Stimulated activated CD4-positive, alpha-beta T cell treated with anti-CD3 and anti-CD28 coated beads, Interleukin-12 subunit alpha, Interleukin-12 subunit beta, amount 100 ng/mL, for 4 hours (primary cell): Measurements from ENCODE around the gene PARP6.

Experiments
- DNase-seq: peaks from one replicate; pipeline ENCODE4 v3.0.0-alpha.2; 2020

The PARP6 gene, protein sequence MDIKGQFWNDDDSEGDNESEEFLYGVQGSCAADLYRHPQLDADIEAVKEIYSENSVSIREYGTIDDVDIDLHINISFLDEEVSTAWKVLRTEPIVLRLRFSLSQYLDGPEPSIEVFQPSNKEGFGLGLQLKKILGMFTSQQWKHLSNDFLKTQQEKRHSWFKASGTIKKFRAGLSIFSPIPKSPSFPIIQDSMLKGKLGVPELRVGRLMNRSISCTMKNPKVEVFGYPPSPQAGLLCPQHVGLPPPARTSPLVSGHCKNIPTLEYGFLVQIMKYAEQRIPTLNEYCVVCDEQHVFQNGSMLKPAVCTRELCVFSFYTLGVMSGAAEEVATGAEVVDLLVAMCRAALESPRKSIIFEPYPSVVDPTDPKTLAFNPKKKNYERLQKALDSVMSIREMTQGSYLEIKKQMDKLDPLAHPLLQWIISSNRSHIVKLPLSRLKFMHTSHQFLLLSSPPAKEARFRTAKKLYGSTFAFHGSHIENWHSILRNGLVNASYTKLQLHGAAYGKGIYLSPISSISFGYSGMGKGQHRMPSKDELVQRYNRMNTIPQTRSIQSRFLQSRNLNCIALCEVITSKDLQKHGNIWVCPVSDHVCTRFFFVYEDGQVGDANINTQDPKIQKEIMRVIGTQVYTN

GRCh38 chr15:72272213-72272996 is at the start of gene PARP6:
Gene PARP6, minus strand, starts transcription at chr15:72272554. Its CDS starts 5,077 bp downstream, at chr15:72267477.
- DNase-seq = peak; percentile 97

- DNase-seq = peak; percentile 63
These were observed 47.8 kb upstream of the PARP6 start, which contains the start of gene CELF6 for GRCh38 chr15:72319985-72320671. Gene CELF6, minus strand, starts transcription at chr15:72320157. Its CDS starts 283 bp downstream, at chr15:72319874.

DNA sequence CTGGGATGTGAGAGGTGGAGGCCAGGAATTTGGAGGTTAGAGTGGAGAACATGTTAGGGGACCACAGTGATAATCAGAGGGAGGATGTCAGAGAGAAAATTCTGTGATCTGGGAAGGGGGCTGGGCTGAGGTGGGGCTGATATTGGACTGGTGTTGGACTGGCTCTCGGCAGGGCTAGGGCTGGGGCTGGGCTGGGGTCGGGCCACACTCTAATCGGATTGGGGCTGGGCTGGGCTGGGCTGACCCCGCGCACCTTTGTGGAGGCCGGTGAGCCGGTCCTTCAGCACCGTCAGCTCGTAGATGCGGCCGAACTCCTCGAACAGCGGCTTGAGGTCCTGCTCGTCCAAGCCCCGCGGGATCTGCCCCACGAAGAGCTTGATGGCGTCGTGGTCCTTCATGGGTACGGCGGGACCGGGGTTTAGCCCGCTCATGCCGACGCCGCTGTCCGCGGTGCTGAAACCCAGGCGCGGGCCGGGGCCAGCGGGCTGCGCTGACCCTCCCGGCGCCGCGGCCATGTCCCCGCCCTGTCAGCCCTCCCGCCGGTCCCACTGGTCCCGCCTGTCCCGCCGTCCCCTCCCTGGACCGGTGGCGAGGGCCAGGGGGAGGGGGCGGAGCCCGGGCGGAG is 47.1 kb upstream of the PARP6 start:
- peak; percentile 45 for DNase-seq

DNA sequence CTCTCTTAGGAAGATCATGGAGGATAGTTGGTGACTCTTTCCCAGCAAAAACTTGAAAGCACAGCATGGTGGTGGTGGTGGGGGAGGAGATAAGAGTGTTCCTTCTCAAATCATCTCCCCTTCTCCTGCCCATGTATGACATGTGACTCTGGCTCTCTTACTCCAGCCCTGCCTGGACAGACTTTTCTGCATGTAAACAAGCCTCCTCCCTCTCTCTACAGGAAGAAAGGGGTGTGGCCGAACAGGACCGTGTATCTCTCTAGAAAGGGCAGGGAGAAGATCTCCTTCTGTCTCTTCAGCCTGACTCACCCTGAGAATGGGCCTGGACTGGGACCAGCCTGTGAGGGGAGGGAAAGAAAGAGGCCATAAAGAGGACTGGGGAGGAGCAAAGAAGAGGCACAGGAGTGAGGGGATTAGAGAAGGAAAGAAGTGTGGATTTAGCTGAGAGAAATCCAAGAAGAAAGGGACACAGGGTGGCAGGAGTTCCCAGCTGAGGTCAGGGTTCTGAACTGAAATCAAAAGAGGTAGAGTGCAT is 46.1 kb upstream of the PARP6 start:
- no peak for DNase-seq

DNA sequence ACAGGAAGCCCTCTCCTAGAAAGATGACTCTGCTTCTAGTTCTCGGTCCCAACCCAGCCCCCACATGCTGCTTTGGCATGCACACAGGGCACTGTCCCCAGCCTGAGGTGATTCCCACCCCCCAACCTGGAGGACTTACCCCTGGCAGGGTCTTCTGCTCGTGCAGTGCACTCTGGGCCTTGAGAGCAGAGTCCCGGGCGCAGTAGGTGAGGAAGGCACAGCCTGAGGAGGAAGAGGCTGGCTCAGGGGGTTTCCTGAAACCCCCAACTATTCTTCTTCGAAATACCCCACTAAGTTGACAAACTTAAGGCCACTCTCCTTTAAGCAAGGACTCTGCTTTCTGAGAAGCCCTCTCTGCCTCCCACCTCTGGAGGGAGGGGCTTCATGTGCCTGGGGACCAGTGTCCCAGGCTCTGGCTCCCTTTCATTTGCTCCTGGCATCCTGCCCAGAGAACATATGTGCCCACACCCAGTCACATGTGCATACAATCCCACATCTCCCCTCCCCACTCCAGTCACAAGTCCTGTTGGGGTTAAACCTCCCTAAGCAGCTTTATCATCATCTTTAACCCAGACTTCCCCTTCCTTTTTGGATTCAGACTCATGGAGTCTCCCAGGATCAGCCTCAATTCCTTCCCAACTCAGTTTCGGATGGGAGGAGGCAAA is 43.5 kb upstream of the PARP6 start:
- DNase-seq = no peak

DNA sequence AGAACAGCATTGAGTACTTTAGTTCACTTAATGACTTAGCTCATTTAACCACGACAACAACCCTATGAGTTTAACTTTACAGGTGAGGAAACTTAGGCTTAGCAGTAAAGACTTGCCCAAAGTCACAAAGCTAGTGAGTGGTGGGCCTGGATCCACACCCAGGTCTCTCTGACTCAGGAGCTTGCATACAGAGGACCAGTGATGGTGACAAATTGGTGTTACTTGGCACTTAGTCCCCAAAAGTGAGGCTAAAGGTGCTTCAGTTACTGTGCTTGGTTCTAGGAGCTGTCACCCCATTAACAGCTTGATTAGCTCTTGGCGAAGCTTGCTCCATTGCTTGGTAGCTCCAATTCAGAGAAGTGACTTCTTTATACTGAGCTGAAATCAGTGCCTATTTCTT is 41.5 kb upstream of the PARP6 start:
- DNase-seq = no peak

DNA sequence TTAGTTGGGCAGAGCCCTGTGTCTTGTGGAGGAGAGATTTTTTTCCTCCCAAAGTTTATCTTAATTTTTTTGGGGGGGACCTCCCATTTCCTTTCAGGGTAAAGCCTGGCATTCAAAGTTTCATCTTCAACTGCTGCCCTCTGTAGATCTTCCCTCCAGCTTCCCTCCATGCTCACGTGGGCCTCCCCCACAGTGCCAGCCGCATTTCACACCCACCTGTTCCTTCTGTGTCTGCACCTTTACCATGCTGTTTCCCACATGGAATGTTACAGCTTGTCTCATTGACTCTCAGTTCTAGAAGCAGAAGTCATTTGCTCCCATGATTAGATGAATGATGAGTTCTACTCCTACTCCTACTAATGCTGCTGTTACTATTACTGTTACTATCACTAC is 41.1 kb upstream of the PARP6 start:
- DNase-seq = no peak

DNA sequence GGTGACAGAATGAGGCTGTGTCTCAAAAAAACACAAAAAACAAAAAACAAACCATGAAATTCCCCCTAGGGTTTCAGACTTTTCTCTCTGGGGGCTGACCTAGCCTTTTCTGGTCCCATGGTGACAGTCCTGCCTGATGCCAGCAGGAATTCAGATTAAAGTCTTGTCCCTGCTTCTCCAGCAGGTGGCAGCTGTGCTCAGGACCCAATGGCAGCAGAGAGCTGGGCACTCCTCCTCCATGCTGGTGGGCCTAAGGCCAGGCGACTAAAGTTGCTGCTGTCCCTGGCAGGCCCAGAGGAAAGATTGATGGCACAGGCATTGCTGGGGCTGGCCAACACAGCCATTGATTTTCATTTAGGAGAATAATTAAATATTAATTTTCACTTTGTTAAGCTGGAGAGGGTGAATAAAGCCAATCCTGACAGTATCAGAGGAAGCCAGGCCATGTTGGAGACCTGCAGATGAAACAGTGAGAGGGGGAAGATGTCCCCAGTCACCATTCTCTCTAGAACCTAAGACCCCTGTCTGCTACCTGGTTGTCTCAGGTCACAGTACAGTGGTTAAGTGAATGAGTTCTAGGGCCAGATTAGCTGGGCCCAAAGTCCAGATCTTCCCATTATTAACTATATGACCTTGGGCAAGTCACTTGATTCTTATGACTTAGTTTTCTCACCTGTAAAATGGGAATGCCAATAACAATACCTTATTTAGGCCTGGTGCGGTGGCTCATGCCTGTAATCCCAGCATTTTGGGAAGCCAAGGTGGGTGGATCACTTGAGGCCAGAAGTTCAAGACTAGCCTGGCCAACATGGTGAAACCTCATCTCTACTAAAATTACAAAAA is 40.5 kb upstream of the PARP6 start:
- DNase-seq = peak; percentile 48

GRCh38 chr15:72307026-72307425 is 34.7 kb upstream of the PARP6 start:
- no peak for DNase-seq

- no peak for DNase-seq
These were observed 33.9 kb upstream of the PARP6 start for GRCh38 chr15:72306211-72306785.

GRCh38 chr15:72304596-72304995 is 32.2 kb upstream of the PARP6 start:
- no peak for DNase-seq

GRCh38 chr15:72302955-72303354 is 30.6 kb upstream of the PARP6 start:
- no peak for DNase-seq

DNA sequence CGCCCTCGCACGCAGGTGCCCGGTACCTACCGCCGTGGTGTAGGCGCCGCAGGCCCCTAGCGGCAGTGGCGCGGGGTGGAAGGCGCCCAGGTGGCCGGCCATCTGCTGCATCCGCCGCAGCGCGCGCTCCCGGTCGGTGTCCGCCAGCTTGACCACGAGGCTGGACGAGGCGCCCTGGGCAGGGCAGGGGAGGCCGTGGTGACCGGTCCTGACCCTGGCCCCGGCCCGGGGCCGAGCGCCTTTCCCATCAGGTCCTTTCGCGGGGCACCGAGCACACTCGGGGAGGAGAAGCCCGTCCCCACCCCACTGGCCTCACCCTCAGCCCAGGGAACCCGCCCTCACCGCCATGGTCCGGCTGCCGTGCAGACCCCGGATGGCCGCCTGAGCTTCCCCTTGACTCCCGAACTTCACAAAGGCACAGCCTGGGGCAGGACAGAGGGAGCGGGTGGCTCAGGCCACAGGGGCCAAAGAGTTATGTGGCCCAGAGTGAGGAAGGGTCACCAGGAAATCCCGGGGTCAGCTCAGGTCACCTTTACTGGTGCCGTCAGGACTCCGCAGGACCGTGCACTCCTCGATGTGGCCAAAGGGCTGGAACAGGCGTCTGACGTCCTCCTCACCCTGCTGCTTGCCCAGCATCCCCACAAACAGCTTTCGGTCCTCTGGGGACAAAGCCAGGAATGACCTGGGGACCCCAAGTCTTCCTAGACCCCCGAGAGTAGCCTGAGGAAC is 17.4 kb upstream of the PARP6 start:
- DNase-seq = no peak

- no peak for DNase-seq
These were observed 16.6 kb upstream of the PARP6 start for GRCh38 chr15:72288796-72289596.

GRCh38 chr15:72285927-72286516 is 13.7 kb upstream of the PARP6 start:
- DNase-seq = peak; percentile 54

DNA sequence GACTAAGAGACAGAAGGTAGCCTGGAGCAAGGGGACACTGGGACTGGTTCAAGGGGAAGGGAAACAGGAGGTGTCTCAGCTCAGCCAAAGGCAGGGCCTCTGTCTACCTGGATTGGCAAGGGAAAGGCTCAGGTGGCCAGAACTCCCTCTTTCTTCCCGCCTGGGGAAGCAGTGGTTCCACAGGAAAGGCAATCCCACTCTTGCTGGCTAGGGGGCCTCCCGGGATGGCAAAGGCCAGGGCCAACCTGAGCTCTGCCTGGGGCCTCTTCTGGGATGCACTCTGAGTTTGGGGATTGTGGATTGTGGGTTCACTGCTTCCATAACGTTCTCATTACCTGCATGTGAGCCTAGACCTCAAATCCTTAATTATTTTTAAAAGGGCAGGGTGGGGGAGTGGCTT is 13.0 kb upstream of the PARP6 start:
- no peak for DNase-seq

DNA sequence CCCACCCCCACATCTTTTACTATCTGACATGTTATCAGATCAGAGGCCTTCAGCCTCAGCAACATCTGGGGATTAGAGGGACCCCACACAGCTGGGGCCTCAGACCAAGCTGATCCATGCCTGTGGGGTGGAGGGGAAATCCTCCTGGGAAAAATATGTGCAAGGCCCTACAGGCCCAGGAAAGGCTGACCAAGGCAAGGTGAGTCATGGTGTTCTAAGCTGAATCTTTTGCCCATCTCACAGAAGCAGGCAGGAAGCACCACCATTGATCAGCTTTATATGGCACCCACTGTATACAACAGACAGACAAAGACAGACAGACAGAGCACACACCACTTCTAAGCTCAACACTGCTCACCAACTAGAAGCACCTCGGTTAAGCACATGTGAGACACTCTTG is 12.4 kb upstream of the PARP6 start:
- DNase-seq = no peak

GRCh38 chr15:72281713-72282112 is 9.4 kb upstream of the PARP6 start:
- no peak for DNase-seq
